PC-9 (cell line): ENCODE measurements around the gene ADRB1.

ENCODE experiments used
- CTCF ChIP-seq: fragments of 200-600 bp; sonication (generic); conservative IDR thresholded peaks from 2 replicates; pipeline ENCODE4 v1.6.1; 2017; ENCODE audit warnings: mixed run types, antibody characterized with exemption, mild to moderate bottlenecking, moderate library complexity
- EZH2 ChIP-seq: fragments of 200-600 bp; sonication (generic); IDR thresholded peaks from 2 replicates; pipeline ENCODE4 v1.8.0; 2017; ENCODE audit warnings: antibody characterized with exemption, low read depth

- TF ChIP-seq EZH2 (no peak), CTCF (no peak)
These were observed 8.6 kb upstream of the ADRB1 start for GRCh38 chr10:114034923-114035645.
